ENCODE measurements around the gene CHRNA9. TPM values are rescaled to one million over a fixed set of nuclear protein-coding genes. Genes with fewer than 3 reads are reported as not detected.

Gene CHRNA9
- total RNA-seq, 1 experiment from 2014 or later: not detected

GRCh38 chr4:40350627-40351227, 15.6 kb downstream of the CHRNA9 start:
- CTCF ChIA-PET: interaction anchor here (0.5 to 0.7 kb wide), 4 partner anchors 12 to 370 kb away, joined by 3 to 6 read pairs (median 5); no protein-coding TSS in a partner anchor
- no peaks in the 10 kb centered on the region for H3K9me3 Mint-ChIP-seq (ENCODE audit: low read depth, unreplicated experiment)
- no peak overlapping the region for H3K27ac Mint-ChIP-seq (ENCODE audit: unreplicated experiment)
- no peaks in the 10 kb centered on the region for H3K4me1 Mint-ChIP-seq (ENCODE audit: low read depth, unreplicated experiment)
- no peaks in the 10 kb centered on the region for H3K36me3 Mint-ChIP-seq (ENCODE audit: insufficient read depth, unreplicated experiment)
- DNase-seq: no peak
- H3K4me3 Mint-ChIP-seq (ENCODE audit: low read depth, unreplicated experiment): no peak overlapping the region
- BruUV-seq (replicated peaks): no TSS peak
- no peak for TF ChIP-seq CTCF (IDR thresholded peaks at IDR 0.05; ENCODE audit: unreplicated experiment)
- no peaks in the 10 kb centered on the region for H3K27me3 Mint-ChIP-seq (ENCODE audit: unreplicated experiment)
- intact Hi-C loops (cut with micrococcal nuclease; ENCODE audit: unreplicated experiment): no loop called here

DNA sequence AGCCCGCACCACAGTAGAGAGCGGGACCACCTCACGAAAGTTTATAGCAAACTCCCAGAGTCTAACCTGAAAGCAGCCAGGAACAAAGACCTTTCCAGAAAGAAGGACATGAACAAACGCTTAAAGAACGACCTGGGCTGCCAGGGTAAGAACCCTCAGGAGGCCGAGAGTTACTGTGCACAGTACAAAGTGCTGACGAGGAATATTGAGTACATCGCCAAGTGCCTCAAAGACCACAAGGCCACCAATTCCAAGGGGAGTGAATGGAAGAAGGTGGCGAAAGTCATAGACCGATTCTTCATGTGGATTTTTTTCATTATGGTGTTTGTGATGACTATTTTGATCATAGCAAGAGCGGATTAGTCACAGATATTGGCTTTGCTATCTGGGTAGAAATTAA, 19.0 kb downstream of the CHRNA9 start:
- H3K27me3 Mint-ChIP-seq (ENCODE audit: unreplicated experiment): no peaks in the 10 kb centered on the region
- intact Hi-C loops (cut with micrococcal nuclease; ENCODE audit: unreplicated experiment): no loop called here
- H3K27ac Mint-ChIP-seq (ENCODE audit: unreplicated experiment): no peak overlapping the region
- no peak for TF ChIP-seq CTCF (IDR thresholded peaks at IDR 0.05; ENCODE audit: unreplicated experiment)
- H3K4me1 Mint-ChIP-seq (ENCODE audit: low read depth, unreplicated experiment): no peaks in the 10 kb centered on the region
- no peak for DNase-seq
- CTCF ChIA-PET: no interaction called here
- no peaks in the 10 kb centered on the region for H3K36me3 Mint-ChIP-seq (ENCODE audit: insufficient read depth, unreplicated experiment)
- no peaks in the 10 kb centered on the region for H3K9me3 Mint-ChIP-seq (ENCODE audit: low read depth, unreplicated experiment)
- no TSS peak for BruUV-seq (replicated peaks)
- no peak overlapping the region for H3K4me3 Mint-ChIP-seq (ENCODE audit: low read depth, unreplicated experiment)

- no peak overlapping the region for H3K27ac Mint-ChIP-seq (ENCODE audit: unreplicated experiment)
- no peaks in the 10 kb centered on the region for H3K36me3 Mint-ChIP-seq (ENCODE audit: insufficient read depth, unreplicated experiment)
- CTCF ChIA-PET: interaction anchor here (0.7 kb wide), 1 partner anchor 291 kb away, joined by 3 read pairs; no protein-coding TSS in a partner anchor
- no peak overlapping the region for H3K4me3 Mint-ChIP-seq (ENCODE audit: low read depth, unreplicated experiment)
- TF ChIP-seq CTCF (IDR thresholded peaks at IDR 0.05; ENCODE audit: unreplicated experiment): no peak
- no TSS peak for BruUV-seq (replicated peaks)
- H3K4me1 Mint-ChIP-seq (ENCODE audit: low read depth, unreplicated experiment): no peaks in the 10 kb centered on the region
- DNase-seq: no peak
- H3K27me3 Mint-ChIP-seq (ENCODE audit: unreplicated experiment): no peaks in the 10 kb centered on the region
- no peaks in the 10 kb centered on the region for H3K9me3 Mint-ChIP-seq (ENCODE audit: low read depth, unreplicated experiment)
- intact Hi-C loops (cut with micrococcal nuclease; ENCODE audit: unreplicated experiment): no loop called here
These were observed 20.0 kb downstream of the CHRNA9 start for GRCh38 chr4:40355131-40355530.

- CTCF ChIA-PET: no interaction called here
These were observed 22.6 kb downstream of the CHRNA9 start for GRCh38 chr4:40357738-40358137.

More at GRCh38 chr4:40357738-40358137, 22.6 kb downstream of the CHRNA9 start:
- peaks cover 4% of the 10 kb centered on the region for H3K9me3 Mint-ChIP-seq (ENCODE audit: low read depth, unreplicated experiment)
- BruUV-seq (replicated peaks): no TSS peak
- no peak for TF ChIP-seq CTCF (IDR thresholded peaks at IDR 0.05; ENCODE audit: unreplicated experiment)
- DNase-seq: no peak
- H3K36me3 Mint-ChIP-seq (ENCODE audit: insufficient read depth, unreplicated experiment): no peaks in the 10 kb centered on the region
- no peaks in the 10 kb centered on the region for H3K27me3 Mint-ChIP-seq (ENCODE audit: unreplicated experiment)
- H3K27ac Mint-ChIP-seq (ENCODE audit: unreplicated experiment): no peak overlapping the region
- peaks cover under 1% of the 10 kb centered on the region for H3K4me1 Mint-ChIP-seq (ENCODE audit: low read depth, unreplicated experiment)
- H3K4me3 Mint-ChIP-seq (ENCODE audit: low read depth, unreplicated experiment): no peak overlapping the region
- intact Hi-C loops (cut with micrococcal nuclease; ENCODE audit: unreplicated experiment): no loop called here

All from Calu3 (cell line).